ENCODE data around the gene FUZ.

DNA sequence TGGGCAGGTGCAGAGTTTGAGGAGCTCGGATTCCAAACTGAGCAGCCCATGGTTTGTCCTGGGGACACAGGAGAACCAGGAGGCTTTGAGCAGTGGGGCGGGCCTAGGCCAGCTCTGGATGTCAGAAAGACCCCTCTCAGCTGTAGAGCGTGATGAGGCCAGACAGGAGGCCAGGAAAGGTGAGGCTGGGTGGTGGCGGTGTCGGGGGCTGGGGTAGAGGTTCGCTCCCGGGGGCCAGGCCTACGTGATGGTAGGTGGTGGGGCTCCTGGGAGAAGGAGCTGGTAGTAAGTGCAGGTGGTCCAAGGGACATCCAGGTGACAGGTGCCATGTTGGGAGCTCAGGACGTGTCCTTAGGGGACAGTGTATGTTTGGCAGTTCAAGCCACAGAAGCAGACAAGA, 24.3 kb upstream of the FUZ start:
- TF ChIP-seq, protein P1, sequence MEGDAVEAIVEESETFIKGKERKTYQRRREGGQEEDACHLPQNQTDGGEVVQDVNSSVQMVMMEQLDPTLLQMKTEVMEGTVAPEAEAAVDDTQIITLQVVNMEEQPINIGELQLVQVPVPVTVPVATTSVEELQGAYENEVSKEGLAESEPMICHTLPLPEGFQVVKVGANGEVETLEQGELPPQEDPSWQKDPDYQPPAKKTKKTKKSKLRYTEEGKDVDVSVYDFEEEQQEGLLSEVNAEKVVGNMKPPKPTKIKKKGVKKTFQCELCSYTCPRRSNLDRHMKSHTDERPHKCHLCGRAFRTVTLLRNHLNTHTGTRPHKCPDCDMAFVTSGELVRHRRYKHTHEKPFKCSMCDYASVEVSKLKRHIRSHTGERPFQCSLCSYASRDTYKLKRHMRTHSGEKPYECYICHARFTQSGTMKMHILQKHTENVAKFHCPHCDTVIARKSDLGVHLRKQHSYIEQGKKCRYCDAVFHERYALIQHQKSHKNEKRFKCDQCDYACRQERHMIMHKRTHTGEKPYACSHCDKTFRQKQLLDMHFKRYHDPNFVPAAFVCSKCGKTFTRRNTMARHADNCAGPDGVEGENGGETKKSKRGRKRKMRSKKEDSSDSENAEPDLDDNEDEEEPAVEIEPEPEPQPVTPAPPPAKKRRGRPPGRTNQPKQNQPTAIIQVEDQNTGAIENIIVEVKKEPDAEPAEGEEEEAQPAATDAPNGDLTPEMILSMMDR (IDR thresholded peaks at IDR 0.05 in 2 of 3, conservative IDR thresholded peaks at IDR 0.05 in 1 of 3; ENCODE audit: borderline replicate concordance in 1 of 3, insufficient read depth in 1 of 3, low read depth in 2 of 3, low read length in 2 of 3) = no peak
- TF ChIP-seq SP1 (IDR thresholded peaks at IDR 0.05; ENCODE audit: low read depth) (no peak), POLR2A (IDR thresholded peaks at IDR 0.05; ENCODE audit: borderline replicate concordance, extremely low read depth, insufficient read depth, insufficient read length) (no peak), EZH2 (IDR thresholded peaks at IDR 0.05) (no peak)

Data from HCT116 (cell line).